ENCODE measurements around the gene MICAL3.

DNA sequence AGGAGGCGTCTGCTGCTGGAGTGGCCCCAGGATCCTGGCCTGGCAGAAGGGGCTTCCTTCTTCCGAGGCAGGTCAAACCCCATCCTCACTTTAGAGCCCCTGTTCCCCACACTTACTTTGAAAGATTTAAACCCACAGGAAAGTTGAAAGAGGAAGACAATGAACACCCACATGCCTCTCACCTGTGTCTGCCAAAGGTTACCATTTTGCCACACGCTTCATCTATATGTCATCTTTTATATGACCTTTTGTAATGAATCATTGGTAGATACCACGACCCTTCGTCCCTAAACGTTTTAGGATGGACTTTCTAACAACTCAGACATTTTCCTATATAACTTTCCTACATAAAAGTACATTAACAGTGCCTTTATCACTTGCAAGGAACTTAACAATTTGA is 210.3 kb downstream of the MICAL3 start:
- TF ChIP-seq, protein P1, sequence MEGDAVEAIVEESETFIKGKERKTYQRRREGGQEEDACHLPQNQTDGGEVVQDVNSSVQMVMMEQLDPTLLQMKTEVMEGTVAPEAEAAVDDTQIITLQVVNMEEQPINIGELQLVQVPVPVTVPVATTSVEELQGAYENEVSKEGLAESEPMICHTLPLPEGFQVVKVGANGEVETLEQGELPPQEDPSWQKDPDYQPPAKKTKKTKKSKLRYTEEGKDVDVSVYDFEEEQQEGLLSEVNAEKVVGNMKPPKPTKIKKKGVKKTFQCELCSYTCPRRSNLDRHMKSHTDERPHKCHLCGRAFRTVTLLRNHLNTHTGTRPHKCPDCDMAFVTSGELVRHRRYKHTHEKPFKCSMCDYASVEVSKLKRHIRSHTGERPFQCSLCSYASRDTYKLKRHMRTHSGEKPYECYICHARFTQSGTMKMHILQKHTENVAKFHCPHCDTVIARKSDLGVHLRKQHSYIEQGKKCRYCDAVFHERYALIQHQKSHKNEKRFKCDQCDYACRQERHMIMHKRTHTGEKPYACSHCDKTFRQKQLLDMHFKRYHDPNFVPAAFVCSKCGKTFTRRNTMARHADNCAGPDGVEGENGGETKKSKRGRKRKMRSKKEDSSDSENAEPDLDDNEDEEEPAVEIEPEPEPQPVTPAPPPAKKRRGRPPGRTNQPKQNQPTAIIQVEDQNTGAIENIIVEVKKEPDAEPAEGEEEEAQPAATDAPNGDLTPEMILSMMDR (IDR thresholded peaks at IDR 0.05; ENCODE audit: insufficient read depth, low read length), result no peak
- no peak for TF ChIP-seq POLR2AphosphoS5 (IDR thresholded peaks at IDR 0.05; ENCODE audit: low read depth)
- TF ChIP-seq GABPA (IDR thresholded peaks at IDR 0.05; ENCODE audit: low read depth), result no peak
